Middle frontal gyrus (tissue), 1 donor: ENCODE results near the gene INTS11.

Experiments used
- DNase-seq: peaks from one replicate; pipeline ENCODE4 v3.0.0-alpha.2; 2015; ENCODE audit warnings: low spot score; ENCODE audit errors: extremely low spot score

Gene INTS11

GRCh38 chr1:1299686-1300351 is 24.6 kb downstream of the INTS11 start:
- DNase-seq: no peak

GRCh38 chr1:1298861-1299685 is 25.4 kb downstream of the INTS11 start:
- DNase-seq: peak; percentile 82

- no peak for DNase-seq
Observed at GRCh38 chr1:1297802-1298424, 26.5 kb downstream of the INTS11 start.

GRCh38 chr1:1296070-1297061 is 28.1 kb downstream of the INTS11 start:
- DNase-seq: no peak

GRCh38 chr1:1295154-1295923 is 29.1 kb downstream of the INTS11 start:
- no peak for DNase-seq

- no peak for DNase-seq
Observed at GRCh38 chr1:1294250-1294890, 30.1 kb downstream of the INTS11 start.

GRCh38 chr1:1293263-1294249 is 30.9 kb downstream of the INTS11 start:
- no peak for DNase-seq

- DNase-seq: no peak
Observed at GRCh38 chr1:1292851-1293250, 31.6 kb downstream of the INTS11 start.

- no peak for DNase-seq
Observed at GRCh38 chr1:1292442-1292779, 32.0 kb downstream of the INTS11 start.

- DNase-seq: no peak
Observed at GRCh38 chr1:1291548-1292441, 32.7 kb downstream of the INTS11 start.

- DNase-seq: no peak
Observed at GRCh38 chr1:1291023-1291528, 33.4 kb downstream of the INTS11 start.

- DNase-seq: no peak
Observed at GRCh38 chr1:1290238-1290731, 34.2 kb downstream of the INTS11 start.

- no peak for DNase-seq
Observed at GRCh38 chr1:1287288-1288110, 37.0 kb downstream of the INTS11 start.

GRCh38 chr1:1286313-1287261 is 37.9 kb downstream of the INTS11 start:
- no peak for DNase-seq

- DNase-seq: no peak
Observed at GRCh38 chr1:1285611-1286311, 38.7 kb downstream of the INTS11 start.
